ENCODE data around the gene ADAMTS7.
"Not testable (repeated sequence)": the region's sequence is repeated elsewhere in the genome, so short reads cannot be mapped to it uniquely, and the experiment has no call there.

The ADAMTS7 gene

GRCh38 chr15:78739206-78739605 is 72.1 kb downstream of the ADAMTS7 start:
- Histone ChIP-seq H3K27ac (ENCODE audit: insufficient read depth, low read depth, low read length, poor library complexity, severe bottlenecking) (no peak overlapping the region), H3K4me1 (ENCODE audit: control insufficient read depth, insufficient read depth, low read length) (no peaks in the 10 kb centered on the region), H3K36me3 (ENCODE audit: control insufficient read depth, insufficient read depth, low read length) (no peaks in the 10 kb centered on the region), H3K9me3 (ENCODE audit: control insufficient read depth, low read length) (no peaks in the 10 kb centered on the region), H3K4me3 (ENCODE audit: insufficient read depth, low read depth, low read length) (no peak overlapping the region), H3K27me3 (ENCODE audit: control insufficient read depth, insufficient read depth, low read length, poor library complexity, severe bottlenecking) (no peaks in the 10 kb centered on the region)
- 89 to 92% methylated on average over 9 of the region's 9 CpGs for WGBS, 2 experiments

GRCh38 chr15:78737931-78738558 is 73.2 kb downstream of the ADAMTS7 start:
- not testable (repeated sequence) for H3K36me3 ChIP-seq (ENCODE audit: control insufficient read depth, insufficient read depth, low read length); H3K4me3 ChIP-seq (ENCODE audit: insufficient read depth, low read depth, low read length); H3K27ac ChIP-seq (ENCODE audit: insufficient read depth, low read depth, low read length, poor library complexity, severe bottlenecking); H3K9me3 ChIP-seq (ENCODE audit: control insufficient read depth, low read length); H3K4me1 ChIP-seq (ENCODE audit: control insufficient read depth, insufficient read depth, low read length); H3K27me3 ChIP-seq (ENCODE audit: control insufficient read depth, insufficient read depth, low read length, poor library complexity, severe bottlenecking)
- 45 to 50% methylated on average over 11 of the region's 11 CpGs for WGBS, 2 experiments

- no peaks in the 10 kb centered on the region for H3K27me3 ChIP-seq (ENCODE audit: control insufficient read depth, insufficient read depth, low read length, poor library complexity, severe bottlenecking)
- no peak overlapping the region for H3K4me3 ChIP-seq (ENCODE audit: insufficient read depth, low read depth, low read length)
- H3K4me1 ChIP-seq (ENCODE audit: control insufficient read depth, insufficient read depth, low read length) = no peaks in the 10 kb centered on the region
- H3K36me3 ChIP-seq (ENCODE audit: control insufficient read depth, insufficient read depth, low read length) = no peaks in the 10 kb centered on the region
- H3K27ac ChIP-seq (ENCODE audit: insufficient read depth, low read depth, low read length, poor library complexity, severe bottlenecking) = no peak overlapping the region
- no peaks in the 10 kb centered on the region for H3K9me3 ChIP-seq (ENCODE audit: control insufficient read depth, low read length)
- WGBS, 2 experiments = 69 to 71% methylated on average over 8 of the region's 9 CpGs
Measured at GRCh38 chr15:78737187-78737820, 74.0 kb downstream of the ADAMTS7 start.

- H3K9me3 ChIP-seq (ENCODE audit: control insufficient read depth, low read length); H3K36me3 ChIP-seq (ENCODE audit: control insufficient read depth, insufficient read depth, low read length); H3K4me1 ChIP-seq (ENCODE audit: control insufficient read depth, insufficient read depth, low read length); H3K27ac ChIP-seq (ENCODE audit: insufficient read depth, low read depth, low read length, poor library complexity, severe bottlenecking); H3K4me3 ChIP-seq (ENCODE audit: insufficient read depth, low read depth, low read length); H3K27me3 ChIP-seq (ENCODE audit: control insufficient read depth, insufficient read depth, low read length, poor library complexity, severe bottlenecking): not testable (repeated sequence)
- 73 to 90% methylated on average over 2 of the region's 4 CpGs for WGBS, 2 experiments
Measured at GRCh38 chr15:78736286-78736685, 75.0 kb downstream of the ADAMTS7 start.

- H3K4me3 ChIP-seq (ENCODE audit: insufficient read depth, low read depth, low read length) = no peak overlapping the region
- H3K9me3 ChIP-seq (ENCODE audit: control insufficient read depth, low read length) = no peaks in the 10 kb centered on the region
- no peaks in the 10 kb centered on the region for H3K36me3 ChIP-seq (ENCODE audit: control insufficient read depth, insufficient read depth, low read length)
- H3K4me1 ChIP-seq (ENCODE audit: control insufficient read depth, insufficient read depth, low read length) = no peaks in the 10 kb centered on the region
- no peak overlapping the region for H3K27ac ChIP-seq (ENCODE audit: insufficient read depth, low read depth, low read length, poor library complexity, severe bottlenecking)
- WGBS, 2 experiments = 86 to 92% methylated on average over 8 of the region's 8 CpGs
- no peaks in the 10 kb centered on the region for H3K27me3 ChIP-seq (ENCODE audit: control insufficient read depth, insufficient read depth, low read length, poor library complexity, severe bottlenecking)
Measured at GRCh38 chr15:78734451-78735064, 76.7 kb downstream of the ADAMTS7 start.

- Histone ChIP-seq H3K36me3 (ENCODE audit: control insufficient read depth, insufficient read depth, low read length) (no peaks in the 10 kb centered on the region), H3K4me1 (ENCODE audit: control insufficient read depth, insufficient read depth, low read length) (peaks cover 1% of the 10 kb centered on the region), H3K4me3 (ENCODE audit: insufficient read depth, low read depth, low read length) (no peak overlapping the region), H3K27ac (ENCODE audit: insufficient read depth, low read depth, low read length, poor library complexity, severe bottlenecking) (no peak overlapping the region), H3K9me3 (ENCODE audit: control insufficient read depth, low read length) (no peaks in the 10 kb centered on the region), H3K27me3 (ENCODE audit: control insufficient read depth, insufficient read depth, low read length, poor library complexity, severe bottlenecking) (no peaks in the 10 kb centered on the region)
- 87 to 97% methylated on average over 2 of the region's 2 CpGs for WGBS, 2 experiments
Measured at GRCh38 chr15:78732634-78733033, 78.6 kb downstream of the ADAMTS7 start.

GRCh38 chr15:78730955-78731354 is 80.3 kb downstream of the ADAMTS7 start:
- no peaks in the 10 kb centered on the region for H3K9me3 ChIP-seq (ENCODE audit: control insufficient read depth, low read length)
- no peak overlapping the region for H3K27ac ChIP-seq (ENCODE audit: insufficient read depth, low read depth, low read length, poor library complexity, severe bottlenecking)
- no peak overlapping the region for H3K4me3 ChIP-seq (ENCODE audit: insufficient read depth, low read depth, low read length)
- H3K27me3 ChIP-seq (ENCODE audit: control insufficient read depth, insufficient read depth, low read length, poor library complexity, severe bottlenecking) = no peaks in the 10 kb centered on the region
- H3K4me1 ChIP-seq (ENCODE audit: control insufficient read depth, insufficient read depth, low read length) = peaks cover 7% of the 10 kb centered on the region
- H3K36me3 ChIP-seq (ENCODE audit: control insufficient read depth, insufficient read depth, low read length) = no peaks in the 10 kb centered on the region
- 92 to 94% methylated on average over 6 of the region's 6 CpGs for WGBS, 2 experiments

GRCh38 chr15:78728427-78728826 is 82.8 kb downstream of the ADAMTS7 start:
- H3K36me3 ChIP-seq (ENCODE audit: control insufficient read depth, insufficient read depth, low read length); H3K9me3 ChIP-seq (ENCODE audit: control insufficient read depth, low read length); H3K4me3 ChIP-seq (ENCODE audit: insufficient read depth, low read depth, low read length); H3K4me1 ChIP-seq (ENCODE audit: control insufficient read depth, insufficient read depth, low read length); H3K27me3 ChIP-seq (ENCODE audit: control insufficient read depth, insufficient read depth, low read length, poor library complexity, severe bottlenecking); H3K27ac ChIP-seq (ENCODE audit: insufficient read depth, low read depth, low read length, poor library complexity, severe bottlenecking): not testable (repeated sequence)
- WGBS, 2 experiments = 86% methylated on average over 1 of the region's 1 CpG; no CpG with 5 or more reads in 1 of the 2 experiments

GRCh38 chr15:78727561-78727960 is 83.7 kb downstream of the ADAMTS7 start:
- Histone ChIP-seq H3K9me3 (ENCODE audit: control insufficient read depth, low read length) (no peaks in the 10 kb centered on the region), H3K4me1 (ENCODE audit: control insufficient read depth, insufficient read depth, low read length) (peaks cover 7% of the 10 kb centered on the region), H3K36me3 (ENCODE audit: control insufficient read depth, insufficient read depth, low read length) (no peaks in the 10 kb centered on the region), H3K4me3 (ENCODE audit: insufficient read depth, low read depth, low read length) (no peak overlapping the region), H3K27ac (ENCODE audit: insufficient read depth, low read depth, low read length, poor library complexity, severe bottlenecking) (peak overlapping the region; percentile 50), H3K27me3 (ENCODE audit: control insufficient read depth, insufficient read depth, low read length, poor library complexity, severe bottlenecking) (no peaks in the 10 kb centered on the region)
- WGBS, 2 experiments = 22 to 37% methylated on average over 5 of the region's 5 CpGs

GRCh38 chr15:78726870-78727551 is 84.3 kb downstream of the ADAMTS7 start:
- WGBS, 2 experiments = 80% methylated on average over 14 of the region's 14 CpGs
- no peaks in the 10 kb centered on the region for H3K9me3 ChIP-seq (ENCODE audit: control insufficient read depth, low read length)
- no peak overlapping the region for H3K4me3 ChIP-seq (ENCODE audit: insufficient read depth, low read depth, low read length)
- H3K4me1 ChIP-seq (ENCODE audit: control insufficient read depth, insufficient read depth, low read length) = peaks cover 7% of the 10 kb centered on the region
- H3K27me3 ChIP-seq (ENCODE audit: control insufficient read depth, insufficient read depth, low read length, poor library complexity, severe bottlenecking) = no peaks in the 10 kb centered on the region
- H3K36me3 ChIP-seq (ENCODE audit: control insufficient read depth, insufficient read depth, low read length) = no peaks in the 10 kb centered on the region
- H3K27ac ChIP-seq (ENCODE audit: insufficient read depth, low read depth, low read length, poor library complexity, severe bottlenecking) = peak overlapping the region; percentile 50
